CD14-positive monocyte (primary cell): ENCODE measurements around the gene KIF3A. TPM values are rescaled to one million over a fixed set of nuclear protein-coding genes. Genes with fewer than 3 reads are reported as not detected.

Experiments used
- DNase-seq, 3 donors: peaks; one replicate each; pipeline ENCODE4 v3.0.0-alpha.2; 2011 to 2022
- H2AFZ ChIP-seq: 2 replicates; pipeline ENCODE4 v1.6.0; 2012; ENCODE audit warnings: mild to moderate bottlenecking, low read depth, low read length, inconsistent platforms; ENCODE audit not compliant: insufficient read depth, poor library complexity, severe bottlenecking
- H3K27ac ChIP-seq, 2 donors: 1 replicate in 1 of 2; 2 replicates in 1 of 2; pipeline ENCODE4 v1.5.1; 2012 to 2013; ENCODE audit warnings: low read length in 2 of 2, control low read depth in 1 of 2, inconsistent platforms in 1 of 2, low read depth in 1 of 2, mild to moderate bottlenecking in 1 of 2
- H3K27me3 ChIP-seq, 2 donors: one replicate each; pipeline versions ENCODE4 v1.6.0 to v1.6.1; 2011 to 2013; ENCODE audit warnings: low read length in 2 of 2; ENCODE audit not compliant: control insufficient read depth in 2 of 2, insufficient read depth in 2 of 2
- H3K36me3 ChIP-seq, 2 donors: replicated peaks in 1 of 2; 1 replicate in 1 of 2; 2 replicates in 1 of 2; pipeline versions ENCODE4 v1.5.1 to v1.6.1; 2012 to 2013; ENCODE audit warnings: low read length in 2 of 2, control low read depth in 1 of 2, inconsistent platforms in 1 of 2, mild to moderate bottlenecking in 1 of 2; ENCODE audit not compliant: insufficient read depth in 2 of 2, control insufficient read depth in 1 of 2
- H3K4me1 ChIP-seq, 2 donors: 1 replicate in 1 of 2; 2 replicates in 1 of 2; pipeline versions ENCODE4 v1.5.1 to v1.6.1; 2012 to 2013; ENCODE audit warnings: low read length in 2 of 2, control low read depth in 1 of 2, inconsistent platforms in 1 of 2, mild to moderate bottlenecking in 1 of 2, moderate library complexity in 1 of 2; ENCODE audit not compliant: insufficient read depth in 2 of 2, control insufficient read depth in 1 of 2
- H3K4me2 ChIP-seq: replicated peaks from 2 replicates; pipeline ENCODE3; 2012; ENCODE audit warnings: low read length, moderate library complexity, mild to moderate bottlenecking; ENCODE audit not compliant: poor library complexity, severe bottlenecking; ENCODE audit errors: extremely low read depth
- H3K4me3 ChIP-seq, 3 experiments: fragments of 200-600 bp in 1 of 3; sonication (generic) in 1 of 3; replicated peaks in 1 of 3; 1 replicate in 2 of 3; 2 replicates in 1 of 3; pipeline ENCODE4 v1.5.1; 2011 to 2013; ENCODE audit warnings: low read length in 3 of 3, mild to moderate bottlenecking in 3 of 3, control low read depth in 2 of 3, low read depth in 2 of 3, inconsistent platforms in 1 of 3, moderate library complexity in 1 of 3
- H3K79me2 ChIP-seq: 2 replicates; pipeline ENCODE4 v1.6.0; 2012; ENCODE audit warnings: mild to moderate bottlenecking, control low read depth, inconsistent platforms, low read length, moderate library complexity; ENCODE audit not compliant: insufficient read depth
- H3K9ac ChIP-seq: 2 replicates; pipeline ENCODE4 v1.6.0; 2017; ENCODE audit warnings: low read length, mild to moderate bottlenecking; ENCODE audit not compliant: insufficient read depth, poor library complexity, severe bottlenecking
- H3K9me3 ChIP-seq, 2 donors: replicated peaks in 1 of 2; 1 replicate in 1 of 2; 2 replicates in 1 of 2; pipeline versions ENCODE4 v1.5.1 to v1.6.1; 2012 to 2013; ENCODE audit warnings: low read length in 2 of 2, control low read depth in 1 of 2; ENCODE audit not compliant: control insufficient read depth in 1 of 2, insufficient read depth in 1 of 2
- H4K20me1 ChIP-seq: 2 replicates; pipeline ENCODE4 v1.6.0; 2012; ENCODE audit warnings: mild to moderate bottlenecking, low read length, control low read depth, moderate library complexity; ENCODE audit not compliant: insufficient read depth
- H3K27ac Mint-ChIP-seq, 7 donors: one replicate each; pipeline ENCODE4 v1.8.0; 2020; ENCODE audit warnings: mild to moderate bottlenecking in 7 of 7, mixed read lengths in 7 of 7, moderate library complexity in 6 of 7, inconsistent platforms in 2 of 7
- H3K27me3 Mint-ChIP-seq, 3 donors: one replicate each; pipeline ENCODE4 v1.8.0; 2021 to 2022; ENCODE audit warnings: low read depth in 3 of 3, mild to moderate bottlenecking in 3 of 3, mixed read lengths in 3 of 3, moderate library complexity in 3 of 3, inconsistent platforms in 1 of 3
- H3K36me3 Mint-ChIP-seq, 2 donors: one replicate each; pipeline ENCODE4 v1.8.0; 2020; ENCODE audit warnings: mixed read lengths in 2 of 2, inconsistent platforms in 1 of 2, mild to moderate bottlenecking in 1 of 2
- H3K4me1 Mint-ChIP-seq: one replicate; pipeline ENCODE4 v1.8.0; 2020; ENCODE audit warnings: mild to moderate bottlenecking, mixed read lengths
- H3K4me3 Mint-ChIP-seq, 2 donors: one replicate each; pipeline ENCODE4 v1.8.0; 2020; ENCODE audit warnings: mild to moderate bottlenecking in 2 of 2, mixed read lengths in 2 of 2, moderate library complexity in 1 of 2
- H3K9me3 Mint-ChIP-seq, 7 donors: one replicate each; pipeline ENCODE4 v1.8.0; 2020 to 2022; ENCODE audit warnings: mixed read lengths in 7 of 7, mild to moderate bottlenecking in 6 of 7, moderate library complexity in 6 of 7, inconsistent platforms in 2 of 7
- WGBS: methylation state at CpG from one replicate; pipeline ENCODE4 v1.1.5; 2013; ENCODE audit warnings: missing lambda C conversion rate; ENCODE audit not compliant: insufficient coverage; 5-methylcytosine and 5-hydroxymethylcytosine counted together
- intact Hi-C, 2 donors: fragments of 100-400 bp; cut with micrococcal nuclease; formaldehyde crosslinking; loops; one replicate each; pipeline versions ENCODE4 v1.15.0 to v1.15.1; 2023
- polyA plus RNA-seq, 3 donors: library from polyadenylated mRNA; depleted of rRNA in 1 of 3; unstranded in 2 of 3; stranded (reverse) in 1 of 3; fragments of 300-500 nt in 2 of 3; fragments of >200 nt in 1 of 3; fragmentation: Illumina TruSeq in 2 of 3; gene quantifications; 1 replicate in 2 of 3; 2 replicates in 1 of 3; pipeline ENCODE4 v1.2.3, GENCODE V29; 2012 to 2021
- TF ChIP-seq, protein P1 (sequence below): fragments of 200-600 bp; IDR thresholded peaks from one replicate; pipeline ENCODE4 v1.8.0; 2022; ENCODE audit warnings: antibody characterized with exemption, mild to moderate bottlenecking

KIF3A gene
- polyA plus RNA-seq, 3 donors, result 0.68 to 1.3 (median 1.2) TPM

DNA sequence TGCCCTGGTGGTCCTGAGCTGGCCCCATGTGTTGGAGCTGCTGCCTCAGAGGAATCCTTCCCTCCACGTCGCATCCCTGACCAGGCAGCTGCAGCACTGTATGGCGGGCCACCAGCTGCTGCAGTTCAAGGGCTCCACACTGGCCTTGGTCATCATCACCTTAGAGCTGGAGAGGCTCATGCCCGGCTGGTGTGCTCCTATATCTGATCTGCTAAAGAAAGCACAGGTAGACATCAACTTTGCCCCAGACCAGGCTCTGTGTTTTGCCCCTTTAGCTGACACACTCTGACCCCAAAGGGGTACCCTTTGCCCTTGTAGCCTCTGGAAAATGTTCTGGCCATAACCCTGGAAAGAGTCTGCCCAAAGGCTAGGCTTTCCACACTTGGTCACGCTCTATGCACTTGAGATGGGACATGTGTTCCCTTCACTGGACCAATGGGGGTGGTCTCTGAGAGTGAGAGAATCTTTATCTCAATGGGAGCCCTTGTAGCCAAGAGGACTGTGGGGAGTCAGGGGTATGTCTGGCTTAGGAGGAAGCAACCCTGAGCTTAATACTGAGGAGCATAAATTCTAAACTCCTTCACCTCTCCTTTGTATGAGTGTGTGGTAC, 14.7 kb upstream of the KIF3A start:
- H3K4me2 ChIP-seq, result no peak overlapping the region
- DNase-seq, result no peak
- Mint-ChIP-seq H3K9me3 (peaks cover 0 to 6% (median 0%) of the 10 kb centered on the region in 7 donors), H3K36me3 (no peaks in the 10 kb centered on the region), H3K27ac (no peak overlapping the region), H3K4me3 (no peak overlapping the region), H3K4me1 (no peaks in the 10 kb centered on the region), H3K27me3 (peaks cover 24 to 46% (median 27%) of the 10 kb centered on the region in 3 donors)
- H4K20me1 ChIP-seq, result no peaks in the 10 kb centered on the region
- H3K4me3 ChIP-seq, result no peak overlapping the region
- no peaks in the 10 kb centered on the region for H3K79me2 ChIP-seq
- H3K9me3 ChIP-seq, result peaks cover 0 to 12% of the 10 kb centered on the region in 2 donors
- H3K27me3 ChIP-seq, result peaks cover 19 to 25% of the 10 kb centered on the region in 2 donors
- no peaks in the 10 kb centered on the region for H3K36me3 ChIP-seq
- intact Hi-C loops, result no loop called here
- H3K9ac ChIP-seq, result no peak overlapping the region
- peaks cover 2 to 8% of the 10 kb centered on the region in 2 donors for H3K4me1 ChIP-seq
- H3K27ac ChIP-seq, result no peak overlapping the region
- WGBS, result 100% methylated on average over 5 of the region's 5 CpGs
- H2AFZ ChIP-seq, result no peak overlapping the region
- TF ChIP-seq, protein P1, sequence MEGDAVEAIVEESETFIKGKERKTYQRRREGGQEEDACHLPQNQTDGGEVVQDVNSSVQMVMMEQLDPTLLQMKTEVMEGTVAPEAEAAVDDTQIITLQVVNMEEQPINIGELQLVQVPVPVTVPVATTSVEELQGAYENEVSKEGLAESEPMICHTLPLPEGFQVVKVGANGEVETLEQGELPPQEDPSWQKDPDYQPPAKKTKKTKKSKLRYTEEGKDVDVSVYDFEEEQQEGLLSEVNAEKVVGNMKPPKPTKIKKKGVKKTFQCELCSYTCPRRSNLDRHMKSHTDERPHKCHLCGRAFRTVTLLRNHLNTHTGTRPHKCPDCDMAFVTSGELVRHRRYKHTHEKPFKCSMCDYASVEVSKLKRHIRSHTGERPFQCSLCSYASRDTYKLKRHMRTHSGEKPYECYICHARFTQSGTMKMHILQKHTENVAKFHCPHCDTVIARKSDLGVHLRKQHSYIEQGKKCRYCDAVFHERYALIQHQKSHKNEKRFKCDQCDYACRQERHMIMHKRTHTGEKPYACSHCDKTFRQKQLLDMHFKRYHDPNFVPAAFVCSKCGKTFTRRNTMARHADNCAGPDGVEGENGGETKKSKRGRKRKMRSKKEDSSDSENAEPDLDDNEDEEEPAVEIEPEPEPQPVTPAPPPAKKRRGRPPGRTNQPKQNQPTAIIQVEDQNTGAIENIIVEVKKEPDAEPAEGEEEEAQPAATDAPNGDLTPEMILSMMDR, result no peak

DNA sequence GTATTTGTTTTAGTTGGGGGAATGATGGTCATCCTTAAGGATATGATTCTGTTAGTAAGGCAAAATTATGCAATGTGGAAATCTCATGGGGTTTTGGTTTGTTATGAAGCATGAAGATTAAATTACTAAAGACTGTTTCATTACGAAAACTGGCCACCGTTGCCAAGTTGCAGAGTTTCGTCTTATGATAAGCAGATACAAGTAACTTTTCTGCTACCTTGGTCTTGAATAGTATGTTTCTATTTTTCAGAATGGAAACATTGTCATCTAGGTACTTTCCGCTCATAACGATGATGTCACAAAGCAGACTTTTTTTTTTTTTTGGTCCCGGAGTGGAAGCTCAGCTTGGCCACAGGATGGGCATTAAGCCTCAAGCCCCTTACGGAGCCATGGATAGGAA, 14.1 kb upstream of the KIF3A start:
- H3K36me3 ChIP-seq, result no peaks in the 10 kb centered on the region
- peaks cover 5 to 12% of the 10 kb centered on the region in 2 donors for H3K4me1 ChIP-seq
- TF ChIP-seq, protein P1, result no peak
- intact Hi-C loops, result no loop called here
- 100% methylated on average over 5 of the region's 7 CpGs for WGBS
- Mint-ChIP-seq H3K27me3 (peaks cover 30 to 51% (median 30%) of the 10 kb centered on the region in 3 donors), H3K36me3 (no peaks in the 10 kb centered on the region), H3K4me1 (peaks cover 2% of the 10 kb centered on the region), H3K9me3 (peaks cover 0 to 10% (median 0%) of the 10 kb centered on the region in 7 donors), H3K4me3 (no peak overlapping the region), H3K27ac (no peak overlapping the region)
- peaks cover 25 to 31% of the 10 kb centered on the region in 2 donors for H3K27me3 ChIP-seq
- peaks cover 0 to 16% of the 10 kb centered on the region in 2 donors for H3K9me3 ChIP-seq
- H3K4me3 ChIP-seq, result no peak overlapping the region
- no peak overlapping the region for H3K27ac ChIP-seq
- no peak overlapping the region for H3K4me2 ChIP-seq
- no peaks in the 10 kb centered on the region for H3K79me2 ChIP-seq
- no peak for DNase-seq
- H2AFZ ChIP-seq, result no peak overlapping the region
- no peak overlapping the region for H3K9ac ChIP-seq
- H4K20me1 ChIP-seq, result no peaks in the 10 kb centered on the region
